Mesenchymal stem cell (in vitro differentiated cells and primary cell): ENCODE results near the gene AK2.
"Not testable (repeated sequence)": the region's sequence is repeated elsewhere in the genome, so short reads cannot be mapped to it uniquely, and the experiment has no call there.

Source experiments
- DNase-seq: peaks from one replicate; pipeline ENCODE4 v3.0.0-alpha.2; 2013
- H2AFZ ChIP-seq: one replicate; pipeline ENCODE4 v1.6.1; 2013; ENCODE audit warnings: low read depth, mild to moderate bottlenecking, control low read depth, inconsistent platforms, low read length, moderate library complexity
- H2AK5ac ChIP-seq: 2 replicates; pipeline ENCODE4 v1.6.1; 2013; ENCODE audit warnings: low read length, moderate library complexity, mild to moderate bottlenecking, inconsistent platforms; ENCODE audit not compliant: severe bottlenecking
- H2BK120ac ChIP-seq: one replicate; pipeline ENCODE4 v1.6.1; 2013; ENCODE audit warnings: low read depth, mild to moderate bottlenecking, inconsistent platforms, low read length, moderate library complexity
- H2BK12ac ChIP-seq, 2 experiments: one replicate each; pipeline ENCODE4 v1.6.1; 2013; ENCODE audit warnings: inconsistent platforms in 2 of 2, low read length in 2 of 2, mild to moderate bottlenecking in 2 of 2, moderate library complexity in 2 of 2, control low read depth in 1 of 2
- H2BK15ac ChIP-seq: one replicate; pipeline ENCODE4 v1.6.1; 2013; ENCODE audit warnings: mild to moderate bottlenecking, low read depth, inconsistent platforms; ENCODE audit not compliant: poor library complexity, severe bottlenecking
- H2BK5ac ChIP-seq: 2 replicates; pipeline ENCODE4 v1.6.1; 2013; ENCODE audit warnings: low read depth, mild to moderate bottlenecking, low read length, control low read depth, inconsistent platforms; ENCODE audit not compliant: poor library complexity, severe bottlenecking
- H3K14ac ChIP-seq, 2 experiments: one replicate each; pipeline ENCODE4 v1.6.1; 2013; ENCODE audit warnings: inconsistent platforms in 2 of 2, low read length in 2 of 2, control low read depth in 1 of 2, mild to moderate bottlenecking in 1 of 2, moderate library complexity in 1 of 2
- H3K18ac ChIP-seq, 2 experiments: one replicate each; pipeline ENCODE4 v1.6.1; 2013; ENCODE audit warnings: inconsistent platforms in 2 of 2, low read length in 2 of 2, control low read depth in 1 of 2, low read depth in 1 of 2, mild to moderate bottlenecking in 1 of 2
- H3K23ac ChIP-seq, 2 experiments: one replicate each; pipeline ENCODE4 v1.6.1; 2013; ENCODE audit warnings: inconsistent platforms in 2 of 2, low read length in 2 of 2, mild to moderate bottlenecking in 2 of 2, moderate library complexity in 2 of 2, control low read depth in 1 of 2
- H3K27ac ChIP-seq: 2 replicates; pipeline ENCODE4 v1.5.1; 2013; ENCODE audit warnings: mild to moderate bottlenecking, moderate library complexity, low read length, control low read depth, inconsistent platforms; ENCODE audit not compliant: poor library complexity, severe bottlenecking
- H3K27me3 ChIP-seq, 2 experiments: 2 replicates each; pipeline versions ENCODE4 v1.6.1 to v1.7.0; 2013; ENCODE audit warnings: low read length in 2 of 2, mild to moderate bottlenecking in 2 of 2, moderate library complexity in 2 of 2, control low read depth in 1 of 2, inconsistent platforms in 1 of 2; ENCODE audit not compliant: control insufficient read depth in 1 of 2, insufficient read depth in 1 of 2
- H3K36me3 ChIP-seq, 2 experiments: 2 replicates each; pipeline versions ENCODE4 v1.6.1 to v1.7.0; 2013; ENCODE audit warnings: low read length in 2 of 2, control low read depth in 1 of 2, inconsistent platforms in 1 of 2, low read depth in 1 of 2, mild to moderate bottlenecking in 1 of 2; ENCODE audit not compliant: insufficient read depth in 2 of 2, control insufficient read depth in 1 of 2
- H3K4ac ChIP-seq, 2 experiments: one replicate each; pipeline ENCODE4 v1.6.1; 2013; ENCODE audit warnings: inconsistent platforms in 2 of 2, low read length in 2 of 2, mild to moderate bottlenecking in 2 of 2, moderate library complexity in 2 of 2, control low read depth in 1 of 2, low read depth in 1 of 2
- H3K4me1 ChIP-seq: 2 replicates; pipeline ENCODE4 v1.6.1; 2013; ENCODE audit warnings: low read depth, low read length, control low read depth; ENCODE audit not compliant: control insufficient read depth, insufficient read depth
- H3K4me2 ChIP-seq: 2 replicates; pipeline ENCODE4 v1.6.1; 2013; ENCODE audit warnings: low read length, mild to moderate bottlenecking, inconsistent platforms; ENCODE audit not compliant: poor library complexity, severe bottlenecking
- H3K4me3 ChIP-seq, 2 experiments: 2 replicates each; pipeline versions ENCODE4 v1.5.1 to v1.7.0; 2013; ENCODE audit warnings: low read length in 2 of 2, mild to moderate bottlenecking in 2 of 2, control low read depth in 1 of 2, low read depth in 1 of 2; ENCODE audit not compliant: insufficient read depth in 1 of 2
- H3K79me1 ChIP-seq: replicated peaks from 2 replicates; pipeline ENCODE4 v1.6.1; 2013; ENCODE audit warnings: mild to moderate bottlenecking, control low read depth, low read length, inconsistent platforms; ENCODE audit not compliant: poor library complexity, severe bottlenecking
- H3K9ac ChIP-seq: 2 replicates; pipeline ENCODE4 v1.7.0; 2013; ENCODE audit warnings: mild to moderate bottlenecking, low read length, moderate library complexity
- H3K9me3 ChIP-seq: 2 replicates; pipeline ENCODE4 v1.7.0; 2013; ENCODE audit warnings: mild to moderate bottlenecking, low read length; ENCODE audit not compliant: control insufficient read depth
- H4K8ac ChIP-seq: one replicate; pipeline ENCODE4 v1.6.1; 2013; ENCODE audit warnings: inconsistent platforms, mild to moderate bottlenecking, low read length, moderate library complexity
- H4K91ac ChIP-seq: one replicate; pipeline ENCODE4 v1.6.1; 2013; ENCODE audit warnings: mild to moderate bottlenecking, low read length, inconsistent platforms
- WGBS: methylation state at CpG from one replicate; pipeline ENCODE4 v1.1.7; 2013; ENCODE audit warnings: mixed read lengths; 5-methylcytosine and 5-hydroxymethylcytosine counted together

Gene AK2

GRCh38 chr1:32978854-32979253 lies 57.8 kb downstream of the AK2 start:
- no peak overlapping the region for H3K4me3 ChIP-seq
- H4K91ac ChIP-seq = no peak overlapping the region
- no peaks in the 10 kb centered on the region for H3K9me3 ChIP-seq
- H3K36me3 ChIP-seq = no peaks in the 10 kb centered on the region
- no peak overlapping the region for H2AFZ ChIP-seq
- no peak overlapping the region for H3K27ac ChIP-seq
- no peak overlapping the region for H3K9ac ChIP-seq
- no peak overlapping the region for H3K14ac ChIP-seq
- no peak overlapping the region for H2BK12ac ChIP-seq
- H2AK5ac ChIP-seq = no peak overlapping the region
- no peak overlapping the region for H3K4me2 ChIP-seq
- H3K18ac ChIP-seq = no peak overlapping the region
- no peak overlapping the region for H3K23ac ChIP-seq
- H2BK15ac ChIP-seq = no peak overlapping the region
- no peak overlapping the region for H4K8ac ChIP-seq
- WGBS = 96% methylated on average over 3 of the region's 4 CpGs
- no peaks in the 10 kb centered on the region for H3K79me1 ChIP-seq
- no peak overlapping the region for H3K4ac ChIP-seq
- H2BK5ac ChIP-seq = no peak overlapping the region
- peaks cover 2% of the 10 kb centered on the region for H3K4me1 ChIP-seq
- H2BK120ac ChIP-seq = no peak overlapping the region
- H3K27me3 ChIP-seq = no peaks in the 10 kb centered on the region
- DNase-seq = no peak

DNA sequence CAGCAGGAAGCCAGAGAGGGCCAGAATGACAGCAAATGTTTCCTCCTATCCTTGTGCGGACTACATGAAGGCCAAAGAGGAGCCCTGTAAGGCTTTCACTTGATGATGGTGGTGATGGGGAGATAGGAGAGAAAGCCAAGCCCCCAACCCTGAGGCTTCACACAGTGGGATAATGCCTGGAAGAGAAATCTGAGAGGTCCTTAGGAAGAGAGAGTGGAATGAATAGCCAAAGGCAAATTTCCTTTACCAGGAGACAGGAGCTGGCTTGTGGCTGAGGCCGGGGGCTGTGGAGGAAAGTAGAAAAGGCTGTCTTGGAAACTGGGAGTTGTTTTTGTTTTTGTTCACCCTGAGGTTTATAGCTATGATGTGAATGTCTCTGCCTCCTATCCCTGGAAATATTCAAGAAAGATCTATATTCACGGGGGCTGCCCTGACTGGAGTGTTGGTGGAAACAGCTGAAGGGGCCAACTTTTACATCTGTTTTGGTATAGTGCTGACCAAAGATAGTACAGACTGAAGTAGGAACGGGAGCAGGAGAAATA lies 59.1 kb downstream of the AK2 start:
- no peak overlapping the region for H4K91ac ChIP-seq
- no peak overlapping the region for H2BK5ac ChIP-seq
- no peaks in the 10 kb centered on the region for H3K36me3 ChIP-seq
- no peak overlapping the region for H3K4me2 ChIP-seq
- no peak overlapping the region for H2AFZ ChIP-seq
- no peak overlapping the region for H2AK5ac ChIP-seq
- H3K9ac ChIP-seq = no peak overlapping the region
- H3K27ac ChIP-seq = no peak overlapping the region
- H3K79me1 ChIP-seq = no peaks in the 10 kb centered on the region
- WGBS = 87% methylated on average over 4 of the region's 4 CpGs
- H3K27me3 ChIP-seq = peaks cover 0 to 2% of the 10 kb centered on the region in 2 experiments
- peak overlapping the region in 1 of 2 experiments; percentile 8 for H3K18ac ChIP-seq
- no peak overlapping the region for H2BK15ac ChIP-seq
- no peak overlapping the region for H4K8ac ChIP-seq
- H3K4me3 ChIP-seq = no peak overlapping the region
- no peak for DNase-seq
- H3K4me1 ChIP-seq = peaks cover 8% of the 10 kb centered on the region
- H3K14ac ChIP-seq = no peak overlapping the region
- no peak overlapping the region for H2BK12ac ChIP-seq
- no peaks in the 10 kb centered on the region for H3K9me3 ChIP-seq
- no peak overlapping the region for H3K23ac ChIP-seq
- no peak overlapping the region for H3K4ac ChIP-seq
- H2BK120ac ChIP-seq = no peak overlapping the region

DNA sequence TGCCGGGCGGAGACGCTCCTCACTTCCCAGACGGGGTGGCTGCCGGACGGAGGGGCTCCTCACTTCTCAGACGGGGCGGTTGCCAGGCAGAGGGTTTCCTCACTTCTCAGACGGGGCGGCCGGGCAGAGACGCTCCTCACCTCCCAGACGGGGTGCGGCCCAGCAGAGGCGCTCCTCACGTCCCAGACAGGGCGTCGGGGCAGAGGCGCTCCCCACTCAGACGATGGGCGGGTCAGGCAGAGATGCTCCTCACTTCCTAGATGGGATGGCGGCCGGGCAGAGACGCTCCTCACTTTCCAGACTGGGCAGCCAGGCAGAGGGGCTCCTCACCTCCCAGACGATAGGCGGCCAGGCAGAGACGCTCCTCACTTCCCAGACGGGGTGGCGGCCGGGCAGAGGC lies 61.6 kb downstream of the AK2 start:
- not testable (repeated sequence) for H3K79me1 ChIP-seq, H3K9ac ChIP-seq, H4K91ac ChIP-seq, H3K9me3 ChIP-seq, H3K14ac ChIP-seq, H2AK5ac ChIP-seq, H3K18ac ChIP-seq, H2BK12ac ChIP-seq, H3K4ac ChIP-seq, H2BK120ac ChIP-seq, H2BK15ac ChIP-seq, H3K36me3 ChIP-seq, H2AFZ ChIP-seq, DNase-seq, H3K27ac ChIP-seq, H4K8ac ChIP-seq, H2BK5ac ChIP-seq, H3K4me3 ChIP-seq, H3K4me1 ChIP-seq, H3K23ac ChIP-seq, H3K4me2 ChIP-seq
- H3K27me3 ChIP-seq = peaks cover 0 to 22% of the 10 kb centered on the region in 2 experiments
- whole genome bisulfite sequencing = 92% methylated on average over 24 of the region's 30 CpGs

- H3K27ac ChIP-seq = not testable (repeated sequence)
Measured at GRCh38 chr1:32973458-32973857, 63.2 kb downstream of the AK2 start.

More at GRCh38 chr1:32973458-32973857, 63.2 kb downstream of the AK2 start:
- not testable (repeated sequence) for H2BK12ac ChIP-seq, H3K4ac ChIP-seq, H3K9me3 ChIP-seq, H3K4me2 ChIP-seq, H3K23ac ChIP-seq, H2BK5ac ChIP-seq, H4K8ac ChIP-seq, H3K18ac ChIP-seq, H3K14ac ChIP-seq, H2BK15ac ChIP-seq, H3K4me1 ChIP-seq, H2AK5ac ChIP-seq, H2BK120ac ChIP-seq, H3K79me1 ChIP-seq, H4K91ac ChIP-seq, DNase-seq, H2AFZ ChIP-seq, H3K4me3 ChIP-seq, H3K36me3 ChIP-seq
- H3K27me3 ChIP-seq = peaks cover 0 to 22% of the 10 kb centered on the region in 2 experiments
- WGBS = 14% methylated on average over 2 of the region's 6 CpGs
- peak overlapping the region; percentile 89 for H3K9ac ChIP-seq
